H1 (cell line): ENCODE measurements around the gene BPIFB4. TPM values are rescaled to one million over a fixed set of nuclear protein-coding genes. Genes with fewer than 3 reads are reported as not detected.

Experiments
- NRF1 ChIP-seq: IDR thresholded peaks from 2 replicates; pipeline ENCODE4 v1.6.1; 2011; ENCODE audit warnings: mild to moderate bottlenecking, low read depth, low read length, improper control_type of control experiment
- SAP30 ChIP-seq: fragments of 300-600 bp; sonication (generic); IDR thresholded peaks from 2 replicates; pipeline ENCODE4 v1.7.1; 2012; ENCODE audit warnings: low read length, moderate library complexity, mild to moderate bottlenecking, inconsistent platforms; ENCODE audit not compliant: insufficient read depth, insufficient replicate concordance
- polyA plus RNA-seq, 7 experiments: library from polyadenylated mRNA; depleted of rRNA in 3 of 7; stranded (reverse) in 5 of 7; unstranded in 2 of 7; fragments of >200 nt in 5 of 7; fragments of 200-250 nt in 2 of 7; gene quantifications; 1 replicate in 5 of 7; 2 replicates in 1 of 7; 4 replicates in 1 of 7; pipeline versions ENCODE4 v1.2.1 to v1.2.3, GENCODE V29; 2011 to 2013; ENCODE audit warnings: missing spikeins in 2 of 7, mixed read lengths in 2 of 7
- total RNA-seq: library from RNA; stranded (reverse); fragmentation: NEBNext Ultra II Directional; extraction: Animal tissue kit (Norgen Biotek cat#: 25700); gene quantifications from 2 replicates; pipeline ENCODE4 v1.2.1, GENCODE V29; 2021

BPIFB4 gene
- total and polyA plus RNA-seq, 2 of the 8 experiments (the other 6 are each of a cell fraction or from before 2014, with no cell fraction given), result not detected

GRCh38 chr20:33051333-33051732 is 28.1 kb upstream of the BPIFB4 start (continued):
- TF ChIP-seq SAP30 (no peak), NRF1 (no peak)
